ENCODE measurements around the gene JAKMIP2.
A peak's percentile ranks its signal among the peaks of the same experiment; 100 is the strongest.

JAKMIP2 gene

DNA sequence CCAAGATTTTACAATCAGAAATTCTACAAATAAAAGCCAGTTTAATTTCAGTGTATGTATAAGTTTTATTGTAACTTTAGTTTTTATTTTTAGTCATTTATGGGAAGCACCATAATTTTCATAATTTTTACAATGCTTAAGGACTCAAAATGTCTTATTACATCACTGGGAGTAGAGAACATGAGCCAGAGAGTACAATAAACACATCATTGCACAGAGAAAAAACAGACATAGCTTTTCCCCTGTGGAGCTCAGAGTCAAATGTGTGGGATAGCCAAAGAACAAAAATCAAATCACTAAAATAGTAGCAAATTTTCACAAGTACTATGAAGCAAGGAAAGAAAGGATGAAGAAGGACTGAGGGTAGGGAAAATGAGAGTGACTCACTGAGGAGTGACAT lies 5.5 kb upstream of the JAKMIP2 start:
- no peak for DNase-seq (ENCODE audit: low spot score)

DNA sequence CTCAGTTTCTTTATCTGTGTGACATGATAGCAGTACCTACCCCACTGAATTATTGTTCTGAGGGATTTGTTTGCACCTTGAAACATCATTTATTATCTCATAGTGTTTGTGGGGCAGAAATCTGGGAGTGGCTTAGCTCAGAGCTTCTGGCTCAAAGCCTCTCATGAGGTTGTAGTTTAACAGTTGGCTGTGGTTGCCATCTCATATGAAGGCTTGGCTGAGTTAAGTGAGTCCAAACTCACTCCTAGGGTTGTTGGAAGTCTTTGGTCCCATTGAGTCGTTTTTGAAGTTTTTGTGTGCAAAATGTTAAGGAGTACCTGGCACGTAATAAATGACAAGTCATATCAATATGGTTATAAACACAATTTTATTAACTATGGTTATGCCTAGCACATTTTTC lies 3.6 kb upstream of the JAKMIP2 start:
- no peak for DNase-seq (ENCODE audit: low spot score)

GRCh38 chr5:147784146-147784987 lies 1.8 kb upstream of the JAKMIP2 start:
- no peak for DNase-seq (ENCODE audit: low spot score)

DNA sequence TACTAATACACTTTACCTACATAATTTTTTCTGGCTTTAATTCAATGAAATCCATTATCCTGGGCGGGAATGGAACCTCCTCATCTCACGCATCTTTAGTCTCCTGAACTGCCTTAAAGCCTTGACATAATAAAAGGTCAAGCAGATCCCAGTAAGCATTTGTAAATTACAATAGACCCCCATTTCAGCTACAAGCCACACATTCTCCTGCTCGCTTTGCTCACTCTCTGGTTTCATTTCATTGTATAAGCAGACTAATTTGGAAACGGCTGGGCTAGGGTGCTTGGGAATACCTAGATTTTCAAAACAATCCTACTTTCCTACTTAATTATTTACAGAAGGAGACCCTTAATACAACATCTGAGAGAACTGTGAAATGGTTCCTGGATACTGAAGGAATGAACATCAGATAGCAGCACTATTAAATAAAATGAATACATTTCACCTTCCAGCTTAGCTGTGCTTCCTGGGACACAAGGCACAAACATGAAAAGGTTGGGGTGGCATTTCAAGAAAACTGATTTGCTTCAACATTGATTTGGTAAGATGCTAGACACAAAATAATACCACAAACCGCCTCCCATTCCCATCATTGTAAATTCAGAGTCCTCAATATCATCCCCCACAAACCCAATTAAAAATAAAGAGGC lies 1.5 kb downstream of the JAKMIP2 start:
- DNase-seq (ENCODE audit: low spot score), result no peak

DNA sequence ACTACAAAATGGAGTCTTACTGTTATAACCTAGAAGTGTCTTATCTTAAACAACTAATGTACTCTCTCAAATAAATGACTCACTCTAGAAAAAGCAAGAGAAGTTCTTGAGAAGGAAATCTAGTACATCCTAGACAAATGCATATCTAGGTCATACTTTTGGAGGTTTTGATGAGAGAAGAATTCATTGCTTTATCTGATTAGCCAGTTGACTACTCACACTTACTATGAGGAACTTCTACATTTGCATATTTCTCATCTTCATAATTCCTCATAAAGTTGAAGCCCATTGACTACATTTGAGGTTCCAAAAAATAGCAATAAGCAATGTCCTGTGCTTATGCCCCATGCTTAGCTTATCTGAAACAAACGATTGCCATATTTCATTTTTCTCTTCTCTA lies 2.8 kb downstream of the JAKMIP2 start:
- DNase-seq (ENCODE audit: low spot score), result no peak

DNA sequence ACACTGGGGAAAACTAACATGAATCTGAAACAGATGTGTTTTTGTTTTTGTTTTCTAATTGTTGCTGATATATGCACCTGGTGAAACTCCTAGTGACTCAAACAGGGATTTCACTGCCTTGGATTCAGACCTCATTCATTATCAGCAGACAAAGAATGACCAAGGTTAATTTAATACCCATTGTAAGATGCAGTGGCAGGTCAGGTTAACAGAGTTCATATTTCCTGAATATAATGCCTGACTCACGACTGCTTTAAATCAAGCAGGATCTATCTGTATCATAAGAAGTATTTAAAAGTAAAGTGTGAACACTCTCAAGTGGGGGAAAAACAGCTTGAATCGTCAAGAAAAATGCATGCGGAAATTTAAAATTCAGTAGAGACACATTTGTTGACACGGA lies 5.5 kb downstream of the JAKMIP2 start:
- no peak for DNase-seq (ENCODE audit: low spot score)

DNA sequence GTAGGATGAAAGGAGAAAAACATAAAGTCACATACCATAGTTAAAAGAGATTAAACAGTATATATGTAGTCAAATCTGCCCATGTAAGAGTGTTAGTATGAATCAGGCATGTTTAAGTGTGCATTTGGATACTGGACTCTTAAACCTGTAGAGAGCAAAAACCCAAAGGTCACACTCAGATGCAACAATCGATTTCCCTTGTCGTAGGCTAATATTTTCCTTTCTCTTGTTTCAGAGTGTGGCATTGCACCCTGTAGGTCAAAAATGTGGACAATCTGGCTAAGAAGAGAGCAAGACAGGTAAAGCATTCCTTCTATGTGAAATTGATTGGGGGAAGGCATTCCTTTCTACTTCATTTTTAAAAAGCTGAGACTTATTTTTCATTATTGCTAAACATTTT lies 8.9 kb downstream of the JAKMIP2 start:
- DNase-seq (ENCODE audit: low spot score), result no peak

GRCh38 chr5:147773139-147773538 lies 9.4 kb downstream of the JAKMIP2 start:
- DNase-seq (ENCODE audit: low spot score), result no peak

DNA sequence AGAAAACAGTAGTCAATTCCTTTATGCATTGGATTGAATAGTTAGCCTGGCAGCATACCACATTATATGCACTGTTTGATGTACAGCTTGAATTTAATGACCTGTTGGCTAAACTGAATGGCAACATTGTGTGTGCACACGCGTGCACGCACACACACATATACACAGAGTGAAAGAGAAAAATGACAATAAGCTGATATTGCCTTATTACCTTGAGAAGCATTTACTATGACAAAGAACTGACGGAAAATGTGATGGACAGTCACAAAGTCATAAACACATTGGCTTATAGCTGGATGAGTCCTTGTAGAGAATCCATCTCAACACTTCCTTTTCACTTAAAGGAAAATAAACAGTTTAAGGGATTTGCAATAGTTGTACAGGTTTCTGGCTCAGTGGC lies 15.5 kb downstream of the JAKMIP2 start:
- DNase-seq (ENCODE audit: low spot score), result no peak

- DNase-seq (ENCODE audit: low spot score), result peak; percentile 48
Measured at GRCh38 chr5:147763791-147764525, 18.6 kb downstream of the JAKMIP2 start.

- DNase-seq (ENCODE audit: low spot score), result no peak
Measured at GRCh38 chr5:147760086-147760875, 22.2 kb downstream of the JAKMIP2 start.

DNA sequence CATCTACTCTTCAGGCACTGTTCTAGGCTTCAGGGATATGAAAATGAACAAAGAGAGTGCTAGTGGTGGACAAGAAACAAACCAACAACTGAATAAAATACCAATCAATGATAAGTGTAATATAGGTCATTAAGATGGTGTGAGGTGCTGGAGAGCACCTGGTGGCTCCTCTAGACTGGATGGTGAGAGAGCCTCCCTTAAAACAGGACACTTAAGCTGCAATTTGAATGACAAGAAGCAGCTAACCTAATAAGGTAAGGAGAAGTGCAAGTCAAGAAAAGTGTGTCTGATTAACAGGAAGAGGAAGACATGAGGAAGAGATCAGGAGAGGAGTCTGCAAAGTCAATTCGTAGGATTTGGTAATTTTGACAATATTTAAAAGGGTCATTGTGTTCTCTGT lies 23.1 kb downstream of the JAKMIP2 start:
- DNase-seq (ENCODE audit: low spot score), result no peak

GRCh38 chr5:147756566-147756965 lies 26.0 kb downstream of the JAKMIP2 start:
- DNase-seq (ENCODE audit: low spot score), result no peak

DNA sequence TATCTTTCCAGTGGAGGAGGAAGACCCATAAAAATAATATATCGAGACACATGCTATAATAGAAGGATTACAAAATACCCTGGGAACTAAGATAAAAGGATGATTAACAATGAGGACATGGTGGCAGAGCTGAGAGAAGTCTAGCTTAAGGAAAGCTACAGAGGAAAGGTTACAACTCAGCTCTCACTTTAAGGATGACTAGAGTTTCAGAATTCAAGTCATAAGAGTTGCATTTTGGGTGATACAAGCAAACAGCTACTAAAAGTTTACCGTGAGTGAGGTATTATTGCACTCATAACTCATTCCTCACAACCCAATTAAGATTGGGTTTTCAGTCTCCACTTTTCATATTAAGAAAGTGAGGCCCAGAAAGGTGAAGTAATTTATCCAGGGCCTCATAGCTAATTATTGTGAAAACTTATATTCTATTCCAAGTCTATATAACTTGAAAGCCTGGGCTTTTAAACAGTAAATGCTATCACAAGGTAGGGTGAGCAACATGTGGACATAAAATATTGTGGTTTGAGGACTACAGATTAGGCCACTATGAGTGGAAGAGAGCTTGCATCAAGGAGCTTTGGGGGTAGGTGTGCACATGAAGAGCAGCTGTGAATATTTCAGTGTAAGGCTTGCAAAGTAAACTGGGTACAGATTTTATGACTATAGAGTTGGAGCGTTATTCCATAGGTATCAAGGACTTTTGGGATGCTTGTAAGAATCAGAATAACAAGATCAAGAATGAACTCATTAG lies 28.0 kb downstream of the JAKMIP2 start:
- no peak for DNase-seq (ENCODE audit: low spot score)

GRCh38 chr5:147753765-147754164 lies 28.8 kb downstream of the JAKMIP2 start:
- no peak for DNase-seq (ENCODE audit: low spot score)

GRCh38 chr5:147752666-147753290 lies 29.8 kb downstream of the JAKMIP2 start:
- no peak for DNase-seq (ENCODE audit: low spot score)

DNA sequence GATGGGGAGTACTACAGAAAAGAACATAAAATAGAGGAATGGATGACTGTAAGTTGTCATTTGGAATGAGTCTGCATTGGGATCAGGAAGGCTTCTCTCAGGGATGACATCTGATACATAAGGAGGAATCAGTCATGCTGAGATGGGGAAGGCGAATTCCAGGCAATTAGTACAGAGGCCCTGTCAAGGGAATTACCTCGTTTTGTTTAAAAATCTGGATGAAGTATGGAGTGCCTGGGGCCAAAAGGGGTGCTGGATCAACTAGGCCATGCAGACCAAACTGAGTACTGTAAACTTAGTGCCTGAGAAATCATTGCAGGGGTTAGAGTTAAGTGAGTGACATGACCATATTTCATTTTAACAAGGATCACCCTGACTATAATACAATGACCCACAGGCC lies 30.5 kb downstream of the JAKMIP2 start:
- no peak for DNase-seq (ENCODE audit: low spot score)

- DNase-seq (ENCODE audit: low spot score), result no peak
Measured at GRCh38 chr5:147751156-147751830, 31.2 kb downstream of the JAKMIP2 start.

DNA sequence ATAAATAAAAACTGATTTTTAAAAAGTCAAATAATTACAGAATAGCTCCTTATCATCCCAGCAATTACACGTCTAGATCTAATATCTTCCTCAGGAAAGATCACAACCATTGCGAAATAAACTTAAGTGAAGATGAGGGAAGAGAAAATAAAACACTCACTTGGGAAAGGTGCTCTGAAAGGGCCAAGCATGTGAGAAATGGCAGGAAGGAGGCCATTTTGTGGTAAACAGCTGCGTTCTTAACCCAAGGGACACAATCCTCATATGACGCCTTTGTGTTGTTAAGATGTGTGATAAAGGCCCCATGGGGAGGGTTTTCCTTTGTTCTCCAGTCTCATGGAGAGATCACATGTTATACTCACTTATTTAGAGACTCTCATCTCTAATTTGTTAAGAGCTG lies 32.5 kb downstream of the JAKMIP2 start:
- no peak for DNase-seq (ENCODE audit: low spot score)

DNA sequence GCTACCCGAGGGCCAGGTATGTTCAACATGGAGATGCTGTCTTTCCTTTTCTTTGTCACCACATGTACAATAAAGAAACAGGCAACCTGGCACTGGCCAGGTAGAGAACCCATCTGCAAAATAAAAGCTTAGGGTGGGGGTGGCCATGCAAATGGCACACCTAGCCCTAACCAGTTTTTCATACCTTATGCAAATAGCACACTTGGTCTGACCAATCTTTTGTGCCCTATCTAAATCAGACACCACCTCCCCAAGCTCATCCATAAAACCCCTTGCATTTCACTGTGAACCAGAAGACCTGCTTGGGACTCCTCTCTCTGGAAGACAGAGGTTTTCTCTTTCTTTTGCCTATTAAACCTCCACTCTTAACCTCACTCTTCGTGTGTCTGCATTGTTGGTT lies 33.9 kb downstream of the JAKMIP2 start:
- no peak for DNase-seq (ENCODE audit: low spot score)

Measured in kidney tubule cell (primary cell).